Neural cell (in vitro differentiated cells): ENCODE measurements around the gene CLGN.

ENCODE experiments used
- EP300 ChIP-seq: fragments of 450-650 bp; conservative IDR thresholded peaks from 2 replicates; pipeline ENCODE4 v1.6.1; 2014; ENCODE audit warnings: antibody characterized with exemption, mild to moderate bottlenecking, moderate library complexity; ENCODE audit not compliant: poor library complexity, severe bottlenecking
- EZH2 ChIP-seq: fragments of 200-600, 300-800 bp; shearing (Covaris generic), sonication (generic); IDR thresholded peaks from 2 replicates; pipeline ENCODE4 v1.6.1; 2014; ENCODE audit warnings: antibody characterized with exemption, low read length, borderline replicate concordance, mild to moderate bottlenecking; ENCODE audit not compliant: insufficient read depth, poor library complexity, severe bottlenecking
- MXI1 ChIP-seq: fragments of 450-650 bp; conservative IDR thresholded peaks from 2 replicates; pipeline ENCODE4 v1.6.1; 2014; ENCODE audit warnings: antibody characterized with exemption, mild to moderate bottlenecking; ENCODE audit not compliant: poor library complexity, severe bottlenecking
- POLR2AphosphoS5 ChIP-seq: IDR thresholded peaks from 2 replicates; pipeline ENCODE4 v1.6.1; 2012
- RAD21 ChIP-seq: fragments of 450-650 bp; conservative IDR thresholded peaks from 2 replicates; pipeline ENCODE4 v1.6.1; 2014; ENCODE audit warnings: antibody characterized with exemption, mild to moderate bottlenecking, moderate library complexity
- REST ChIP-seq: IDR thresholded peaks from 2 replicates; pipeline ENCODE4 v1.6.1; 2012; ENCODE audit warnings: borderline replicate concordance
- TF ChIP-seq, protein P1 (sequence below): fragments of 450-650 bp; IDR thresholded peaks from 2 replicates; pipeline ENCODE4 v1.5.1; 2014; ENCODE audit warnings: antibody characterized with exemption, mild to moderate bottlenecking, moderate library complexity; ENCODE audit not compliant: poor library complexity, severe bottlenecking

DNA sequence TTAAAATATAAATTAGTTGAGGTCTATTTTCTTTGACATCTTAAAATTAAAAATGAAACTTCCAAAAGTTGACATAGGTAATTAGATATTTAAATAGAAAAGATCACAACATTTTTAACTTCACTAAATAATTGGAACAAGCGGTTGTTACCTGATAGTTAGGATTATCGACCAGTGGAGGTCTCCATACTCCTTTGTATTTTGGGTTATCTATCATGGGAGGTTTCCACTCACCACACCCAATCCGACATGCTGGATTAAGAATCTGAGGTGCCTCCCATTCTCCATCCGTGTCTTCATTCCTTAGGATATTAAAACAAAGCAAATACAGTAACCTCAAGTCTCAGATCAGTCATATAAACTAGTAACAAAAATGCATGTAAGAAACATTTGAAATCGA, 31.8 kb downstream of the CLGN start:
- TF ChIP-seq, protein P1, sequence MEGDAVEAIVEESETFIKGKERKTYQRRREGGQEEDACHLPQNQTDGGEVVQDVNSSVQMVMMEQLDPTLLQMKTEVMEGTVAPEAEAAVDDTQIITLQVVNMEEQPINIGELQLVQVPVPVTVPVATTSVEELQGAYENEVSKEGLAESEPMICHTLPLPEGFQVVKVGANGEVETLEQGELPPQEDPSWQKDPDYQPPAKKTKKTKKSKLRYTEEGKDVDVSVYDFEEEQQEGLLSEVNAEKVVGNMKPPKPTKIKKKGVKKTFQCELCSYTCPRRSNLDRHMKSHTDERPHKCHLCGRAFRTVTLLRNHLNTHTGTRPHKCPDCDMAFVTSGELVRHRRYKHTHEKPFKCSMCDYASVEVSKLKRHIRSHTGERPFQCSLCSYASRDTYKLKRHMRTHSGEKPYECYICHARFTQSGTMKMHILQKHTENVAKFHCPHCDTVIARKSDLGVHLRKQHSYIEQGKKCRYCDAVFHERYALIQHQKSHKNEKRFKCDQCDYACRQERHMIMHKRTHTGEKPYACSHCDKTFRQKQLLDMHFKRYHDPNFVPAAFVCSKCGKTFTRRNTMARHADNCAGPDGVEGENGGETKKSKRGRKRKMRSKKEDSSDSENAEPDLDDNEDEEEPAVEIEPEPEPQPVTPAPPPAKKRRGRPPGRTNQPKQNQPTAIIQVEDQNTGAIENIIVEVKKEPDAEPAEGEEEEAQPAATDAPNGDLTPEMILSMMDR = no peak
- TF ChIP-seq RAD21 (no peak), EP300 (no peak), EZH2 (no peak), REST (no peak), MXI1 (no peak), POLR2AphosphoS5 (no peak)
